ENCODE results near the gene FTSJ1.

FTSJ1 gene

GRCh38 chrX:48514126-48514806, 38.3 kb downstream of the FTSJ1 start:
- no peak overlapping the region for H2AFZ ChIP-seq (ENCODE audit: low read depth, low read length, severe bottlenecking)
- no peaks in the 10 kb centered on the region for H3K9me3 ChIP-seq (ENCODE audit: insufficient read depth, low read length)
- H3F3A ChIP-seq (ENCODE audit: insufficient read depth): peaks cover 3% of the 10 kb centered on the region; the same call in 1 of the 2 replicates
- H3K36me3 ChIP-seq (ENCODE audit: low read length): no peaks in the 10 kb centered on the region
- no peaks in the 10 kb centered on the region for H3K27me3 ChIP-seq (ENCODE audit: low read length)
- H3K4me3 ChIP-seq (ENCODE audit: insufficient read depth, low read length, poor library complexity, severe bottlenecking): no peak overlapping the region
- H3K9ac ChIP-seq (ENCODE audit: low read length): no peak overlapping the region
- no peaks in the 10 kb centered on the region for H4K20me1 ChIP-seq (ENCODE audit: low read depth, low read length)
- H3K79me2 ChIP-seq (ENCODE audit: insufficient read depth, low read length): no peaks in the 10 kb centered on the region
- H3K4me2 ChIP-seq (ENCODE audit: low read depth, low read length, poor library complexity, severe bottlenecking): no peak overlapping the region
- no peaks in the 10 kb centered on the region for H3K9me2 ChIP-seq (replicated peaks; ENCODE audit: insufficient read depth, low read length)
- no peak overlapping the region for H3K27ac ChIP-seq (ENCODE audit: low read depth, low read length)
- TF ChIP-seq EZH2phosphoT487 (conservative IDR thresholded peaks at IDR 0.05; ENCODE audit: low read length) (no peak), CTCF (IDR thresholded peaks at IDR 0.05; ENCODE audit: insufficient read depth, low read length, poor library complexity, severe bottlenecking) (no peak)

GRCh38 chrX:48514868-48515460, 39.0 kb downstream of the FTSJ1 start:
- H3K9me2 ChIP-seq (replicated peaks; ENCODE audit: insufficient read depth, low read length): no peaks in the 10 kb centered on the region
- no peak overlapping the region for H2AFZ ChIP-seq (ENCODE audit: low read depth, low read length, severe bottlenecking)
- no peak overlapping the region for H3K4me2 ChIP-seq (ENCODE audit: low read depth, low read length, poor library complexity, severe bottlenecking)
- H4K20me1 ChIP-seq (ENCODE audit: low read depth, low read length): no peaks in the 10 kb centered on the region
- no peak overlapping the region for H3K4me3 ChIP-seq (ENCODE audit: insufficient read depth, low read length, poor library complexity, severe bottlenecking)
- no peak overlapping the region for H3K27ac ChIP-seq (ENCODE audit: low read depth, low read length)
- no peaks in the 10 kb centered on the region for H3K36me3 ChIP-seq (ENCODE audit: low read length)
- H3K27me3 ChIP-seq (ENCODE audit: low read length): no peaks in the 10 kb centered on the region
- TF ChIP-seq EZH2phosphoT487 (conservative IDR thresholded peaks at IDR 0.05; ENCODE audit: low read length): no peak
- no peak for TF ChIP-seq CTCF (IDR thresholded peaks at IDR 0.05; ENCODE audit: insufficient read depth, low read length, poor library complexity, severe bottlenecking)
- H3K79me2 ChIP-seq (ENCODE audit: insufficient read depth, low read length): no peaks in the 10 kb centered on the region
- no peaks in the 10 kb centered on the region for H3K9me3 ChIP-seq (ENCODE audit: insufficient read depth, low read length)
- no peak overlapping the region for H3K9ac ChIP-seq (ENCODE audit: low read length)
- H3F3A ChIP-seq (ENCODE audit: insufficient read depth): peaks cover 5% of the 10 kb centered on the region; the same call in 1 of the 2 replicates

GRCh38 chrX:48515842-48516241, 39.8 kb downstream of the FTSJ1 start:
- H3F3A ChIP-seq (ENCODE audit: insufficient read depth): peaks cover 13% of the 10 kb centered on the region; the same call in 1 of the 2 replicates
- H3K27me3 ChIP-seq (ENCODE audit: low read length): no peaks in the 10 kb centered on the region
- no peaks in the 10 kb centered on the region for H4K20me1 ChIP-seq (ENCODE audit: low read depth, low read length)
- TF ChIP-seq EZH2phosphoT487 (conservative IDR thresholded peaks at IDR 0.05; ENCODE audit: low read length) (no peak), CTCF (IDR thresholded peaks at IDR 0.05; ENCODE audit: insufficient read depth, low read length, poor library complexity, severe bottlenecking) (no peak)
- no peaks in the 10 kb centered on the region for H3K9me2 ChIP-seq (replicated peaks; ENCODE audit: insufficient read depth, low read length)
- no peak overlapping the region for H3K9ac ChIP-seq (ENCODE audit: low read length)
- no peak overlapping the region for H3K4me3 ChIP-seq (ENCODE audit: insufficient read depth, low read length, poor library complexity, severe bottlenecking)
- no peaks in the 10 kb centered on the region for H3K36me3 ChIP-seq (ENCODE audit: low read length)
- no peak overlapping the region for H3K27ac ChIP-seq (ENCODE audit: low read depth, low read length)
- H2AFZ ChIP-seq (ENCODE audit: low read depth, low read length, severe bottlenecking): no peak overlapping the region
- no peaks in the 10 kb centered on the region for H3K9me3 ChIP-seq (ENCODE audit: insufficient read depth, low read length)
- H3K79me2 ChIP-seq (ENCODE audit: insufficient read depth, low read length): no peaks in the 10 kb centered on the region
- no peak overlapping the region for H3K4me2 ChIP-seq (ENCODE audit: low read depth, low read length, poor library complexity, severe bottlenecking)

Measured in SU-DHL-6 (cell line).